ENCODE data around the gene OTUD1. TPM values are rescaled to one million over a fixed set of nuclear protein-coding genes. Genes with fewer than 3 reads are reported as not detected.

The OTUD1 gene
- total RNA-seq, 2 experiments from 2014 or later: 94.5 to 94.8 TPM

- no peak overlapping the region for H3K27ac Mint-ChIP-seq
- peaks cover 0 to 2% of the 10 kb centered on the region in 2 experiments for H3K27me3 ChIP-seq (ENCODE audit: control insufficient read depth in 1 of 2, insufficient read depth in 2 of 2, low read length in 2 of 2)
- DNase-seq: no peak
- intact Hi-C loops (cut with DNase I, micrococcal nuclease): no loop called here
- no peaks in the 10 kb centered on the region for H3K36me3 Mint-ChIP-seq (ENCODE audit: low read depth)
- no peak overlapping the region for H3K27ac ChIP-seq (ENCODE audit: low read depth in 1 of 2, low read length in 2 of 2)
- H3K36me3 ChIP-seq (ENCODE audit: insufficient read depth, low read length): no peaks in the 10 kb centered on the region
- no peak for ATAC-seq (ENCODE audit: poor library complexity)
- H3K4me1 ChIP-seq (ENCODE audit: insufficient read depth, low read length): no peaks in the 10 kb centered on the region
- POLR2A ChIA-PET: no interaction called here
- CTCF ChIA-PET: no interaction called here
- no peak overlapping the region for H3K4me3 Mint-ChIP-seq
- no peaks in the 10 kb centered on the region for H3K9me3 Mint-ChIP-seq
- no peaks in the 10 kb centered on the region for H3K9me3 ChIP-seq (ENCODE audit: control insufficient read depth in 1 of 2, insufficient read depth in 1 of 2, low read length in 2 of 2)
- H3K4me3 ChIP-seq (ENCODE audit: low read length): no peak overlapping the region
- H3K4me1 Mint-ChIP-seq (ENCODE audit: low read depth): no peaks in the 10 kb centered on the region
- no peak for TF ChIP-seq CTCF (IDR thresholded peaks at IDR 0.05)
- H3K27me3 Mint-ChIP-seq: peaks cover 22% of the 10 kb centered on the region
These were observed 28.7 kb downstream of the OTUD1 start for GRCh38 chr10:23467548-23467947.

- Histone ChIP-seq H3K27ac (ENCODE audit: low read depth in 1 of 2, low read length in 2 of 2) (no peak overlapping the region), H3K36me3 (ENCODE audit: insufficient read depth, low read length) (no peaks in the 10 kb centered on the region), H3K27me3 (ENCODE audit: control insufficient read depth in 1 of 2, insufficient read depth in 2 of 2, low read length in 2 of 2) (peaks cover 0 to 2% of the 10 kb centered on the region in 2 experiments), H3K4me3 (ENCODE audit: low read length) (no peak overlapping the region), H3K4me1 (ENCODE audit: insufficient read depth, low read length) (no peaks in the 10 kb centered on the region), H3K9me3 (ENCODE audit: control insufficient read depth in 1 of 2, insufficient read depth in 1 of 2, low read length in 2 of 2) (no peaks in the 10 kb centered on the region)
- DNase-seq (no peak), ATAC-seq (ENCODE audit: poor library complexity) (no peak)
- no peaks in the 10 kb centered on the region for H3K9me3 Mint-ChIP-seq
- TF ChIP-seq CTCF (IDR thresholded peaks at IDR 0.05): no peak
- H3K27ac Mint-ChIP-seq: no peak overlapping the region
- H3K36me3 Mint-ChIP-seq (ENCODE audit: low read depth): no peaks in the 10 kb centered on the region
- H3K4me3 Mint-ChIP-seq: no peak overlapping the region
- H3K4me1 Mint-ChIP-seq (ENCODE audit: low read depth): no peaks in the 10 kb centered on the region
- peaks cover 27% of the 10 kb centered on the region for H3K27me3 Mint-ChIP-seq
- intact Hi-C loops (cut with DNase I, micrococcal nuclease): no loop called here
- POLR2A ChIA-PET: no interaction called here
- CTCF ChIA-PET: no interaction called here
These were observed 30.8 kb downstream of the OTUD1 start for GRCh38 chr10:23469596-23470237.

GRCh38 chr10:23472181-23472580 lies 33.3 kb downstream of the OTUD1 start:
- H3K9me3 ChIP-seq (ENCODE audit: control insufficient read depth in 1 of 2, insufficient read depth in 1 of 2, low read length in 2 of 2): no peaks in the 10 kb centered on the region
- POLR2A ChIA-PET: no interaction called here
- H3K4me1 ChIP-seq (ENCODE audit: insufficient read depth, low read length): no peaks in the 10 kb centered on the region
- Mint-ChIP-seq H3K36me3 (ENCODE audit: low read depth) (no peaks in the 10 kb centered on the region), H3K4me3 (no peak overlapping the region), H3K4me1 (ENCODE audit: low read depth) (no peaks in the 10 kb centered on the region), H3K9me3 (no peaks in the 10 kb centered on the region), H3K27ac (no peak overlapping the region), H3K27me3 (peaks cover 27% of the 10 kb centered on the region)
- ATAC-seq (ENCODE audit: poor library complexity) (no peak), DNase-seq (no peak)
- no peak overlapping the region for H3K4me3 ChIP-seq (ENCODE audit: low read length)
- H3K27me3 ChIP-seq (ENCODE audit: control insufficient read depth in 1 of 2, insufficient read depth in 2 of 2, low read length in 2 of 2): peaks cover 0 to 2% of the 10 kb centered on the region in 2 experiments
- no peak for TF ChIP-seq CTCF (IDR thresholded peaks at IDR 0.05)
- CTCF ChIA-PET: no interaction called here
- no peaks in the 10 kb centered on the region for H3K36me3 ChIP-seq (ENCODE audit: insufficient read depth, low read length)
- intact Hi-C loops (cut with DNase I, micrococcal nuclease): no loop called here
- H3K27ac ChIP-seq (ENCODE audit: low read depth in 1 of 2, low read length in 2 of 2): no peak overlapping the region

Measured in CD4-positive, alpha-beta T cell (primary cell).